BLaER1 treated with 17β-estradiol and CSF1 and Interleukin-3, amounts not matched to agents 10 nM and 100 nM (cell line): ENCODE data around the gene MT4.

Source experiments
- H3K27ac ChIP-seq, 11 experiments: shearing (Covaris generic); formaldehyde crosslinking; 2 replicates each; pipeline ENCODE4 v1.8.1; 2022
- H3K27me3 ChIP-seq, 11 experiments: shearing (Covaris generic); formaldehyde crosslinking; 2 replicates each; pipeline ENCODE4 v1.8.1; 2022
- H3K36me3 ChIP-seq, 11 experiments: shearing (Covaris generic); formaldehyde crosslinking; 2 replicates each; pipeline ENCODE4 v1.8.1; 2022
- H3K4me1 ChIP-seq, 10 experiments: shearing (Covaris generic); formaldehyde crosslinking; 2 replicates each; pipeline ENCODE4 v1.8.1; 2022
- H3K4me2 ChIP-seq, 11 experiments: shearing (Covaris generic); formaldehyde crosslinking; 2 replicates each; pipeline ENCODE4 v1.8.1; 2022
- H3K4me3 ChIP-seq, 10 experiments: shearing (Covaris generic); formaldehyde crosslinking; 2 replicates each; pipeline ENCODE4 v1.8.1; 2022
- H3K9ac ChIP-seq, 11 experiments: shearing (Covaris generic); formaldehyde crosslinking; 2 replicates each; pipeline ENCODE4 v1.8.1; 2022
- H3K9me3 ChIP-seq, 11 experiments: shearing (Covaris generic); formaldehyde crosslinking; replicated peaks in 1 of 11; 2 replicates each; pipeline ENCODE4 v1.8.1; 2022
- H4K20me1 ChIP-seq, 11 experiments: shearing (Covaris generic); formaldehyde crosslinking; 2 replicates each; pipeline ENCODE4 v1.8.1; 2022
- Cebpa-rat ChIP-seq, 11 experiments: shearing (Covaris generic); IDR thresholded peaks; 2 replicates each; pipeline ENCODE4 v1.8.1; 2022

MT4 gene

DNA sequence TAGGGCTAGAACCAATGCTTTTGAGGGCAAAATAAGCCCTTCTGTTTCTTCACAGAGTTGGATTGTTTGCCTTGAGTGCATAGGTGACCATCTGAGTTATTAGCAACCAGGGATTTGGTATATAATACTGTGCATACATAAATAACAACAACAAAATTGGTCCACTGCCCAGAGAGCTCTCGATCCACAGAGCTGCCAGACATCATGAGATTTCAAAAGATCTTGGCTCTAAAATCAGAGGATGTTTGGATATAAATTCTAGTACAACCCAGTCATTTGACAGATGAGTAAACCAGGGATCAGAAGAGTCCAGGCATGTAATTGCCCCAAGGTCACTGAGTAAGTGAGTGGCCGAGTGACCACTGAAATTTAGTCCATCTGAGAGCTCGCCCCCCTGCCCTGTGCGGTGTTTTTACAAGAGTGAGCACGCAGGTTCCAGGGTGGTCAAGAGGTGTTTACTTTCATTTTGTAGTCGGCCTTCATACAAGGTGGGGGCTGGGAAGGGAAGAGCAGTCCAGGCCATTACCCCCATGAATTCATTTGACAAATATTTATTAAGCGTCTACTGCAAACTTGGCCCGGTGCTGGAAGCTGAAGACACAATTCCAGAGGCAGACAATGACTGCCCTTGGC lies 41.7 kb downstream of the MT4 start:
- H3K4me3 ChIP-seq: no peak overlapping the region
- H3K27me3 ChIP-seq: no peaks in the 10 kb centered on the region
- no peaks in the 10 kb centered on the region for H3K9me3 ChIP-seq
- 0 out of 22 replicates have a peak, but pooled peaks cover 0 to 6% (median 0%) of the 10 kb centered on the region in 11 experiments for H4K20me1 ChIP-seq
- H3K36me3 ChIP-seq: no peaks in the 10 kb centered on the region
- H3K4me2 ChIP-seq: peak overlapping the region; percentile 96 to 100 (median 99); a peak in 21 of 22 replicates
- H3K9ac ChIP-seq: no peak overlapping the region
- peak overlapping the region in 3 of 11 experiments; percentile 3 to 78 (median 54); a peak in 3 of 22 replicates for H3K27ac ChIP-seq
- no peak for TF ChIP-seq Cebpa-rat (IDR thresholded peaks at IDR 0.05)
- peaks cover 40 to 53% (median 47%) of the 10 kb centered on the region in 10 experiments for H3K4me1 ChIP-seq

- Histone ChIP-seq H4K20me1 (0 out of 22 replicates have a peak, but pooled peaks cover 0 to 6% (median 0%) of the 10 kb centered on the region in 11 experiments), H3K27ac (peak overlapping the region in 5 of 11 experiments; percentile 3 to 78 (median 70); a peak in 7 of 22 replicates), H3K9ac (peak overlapping the region in 1 of 11 experiments; percentile 71; a peak in 1 of 22 replicates), H3K4me2 (peak overlapping the region; percentile 96 to 100 (median 99)), H3K4me3 (no peak overlapping the region), H3K9me3 (no peaks in the 10 kb centered on the region), H3K36me3 (no peaks in the 10 kb centered on the region), H3K27me3 (no peaks in the 10 kb centered on the region), H3K4me1 (peaks cover 42 to 54% (median 48%) of the 10 kb centered on the region in 10 experiments)
- no peak for TF ChIP-seq Cebpa-rat (IDR thresholded peaks at IDR 0.05)
Observed at GRCh38 chr16:56607109-56607618, 42.3 kb downstream of the MT4 start.

DNA sequence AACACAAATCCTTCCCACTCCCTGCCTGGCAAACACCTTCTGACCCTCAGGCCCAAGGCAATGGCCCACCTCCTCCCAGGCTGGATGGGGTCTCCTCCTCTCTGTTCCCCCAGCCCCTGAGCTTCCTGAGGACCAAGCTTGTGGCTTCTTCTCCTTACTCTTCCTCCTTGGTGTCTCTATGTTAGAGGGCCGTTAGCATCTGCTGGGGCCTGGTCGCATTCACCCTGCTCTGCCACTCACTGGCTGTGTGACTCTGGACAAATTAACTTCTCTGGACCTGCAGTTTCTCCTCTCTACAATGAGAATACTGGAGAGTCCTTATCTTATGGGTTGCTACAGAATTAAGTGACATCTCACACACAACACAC lies 42.8 kb downstream of the MT4 start:
- H3K4me1 ChIP-seq: peaks cover 42 to 54% (median 48%) of the 10 kb centered on the region in 10 experiments
- no peaks in the 10 kb centered on the region for H3K36me3 ChIP-seq
- peak overlapping the region in 9 of 11 experiments; percentile 42 to 78 (median 61); a peak in 15 of 22 replicates for H3K27ac ChIP-seq
- peak overlapping the region in 10 of 11 experiments; percentile 7 to 76 (median 68); a peak in 13 of 22 replicates for H3K9ac ChIP-seq
- TF ChIP-seq Cebpa-rat (IDR thresholded peaks at IDR 0.05): no peak
- H3K27me3 ChIP-seq: no peaks in the 10 kb centered on the region
- H3K4me3 ChIP-seq: peak overlapping the region in 8 of 10 experiments; percentile 58 to 73 (median 66); a peak in 10 of 20 replicates
- no peaks in the 10 kb centered on the region for H3K9me3 ChIP-seq
- H4K20me1 ChIP-seq: 0 out of 22 replicates have a peak, but pooled peaks cover 0 to 6% (median 0%) of the 10 kb centered on the region in 11 experiments
- H3K4me2 ChIP-seq: peak overlapping the region; percentile 96 to 100 (median 99)

GRCh38 chr16:56608043-56608875 lies 43.4 kb downstream of the MT4 start, which contains the start of gene MT2A:
Gene MT2A, plus strand, starts transcription at chr16:56608584. Its CDS starts 72 bp downstream, at chr16:56608656.
- H3K9ac ChIP-seq: peak within 1 kb of the TSS; percentile 51 to 76 (median 68)
- H3K4me1 ChIP-seq: peaks cover 42 to 54% (median 48%) of the 10 kb centered on the region in 10 experiments
- H3K27me3 ChIP-seq: no peaks in the 10 kb centered on the region
- no peaks in the 10 kb centered on the region for H3K9me3 ChIP-seq
- TF ChIP-seq Cebpa-rat (IDR thresholded peaks at IDR 0.05): no peak
- H3K4me3 ChIP-seq: peak within 1 kb of the TSS; percentile 58 to 73 (median 64)
- peak within 1 kb of the TSS in 10 of 11 experiments; percentile 17 to 81 (median 66); a peak in 17 of 22 replicates for H3K27ac ChIP-seq
- no peaks in the 10 kb centered on the region for H3K36me3 ChIP-seq
- peak within 1 kb of the TSS; percentile 96 to 100 (median 99) for H3K4me2 ChIP-seq
- 0 out of 22 replicates have a peak, but pooled peaks cover 0 to 6% (median 0%) of the 10 kb centered on the region in 11 experiments for H4K20me1 ChIP-seq

DNA sequence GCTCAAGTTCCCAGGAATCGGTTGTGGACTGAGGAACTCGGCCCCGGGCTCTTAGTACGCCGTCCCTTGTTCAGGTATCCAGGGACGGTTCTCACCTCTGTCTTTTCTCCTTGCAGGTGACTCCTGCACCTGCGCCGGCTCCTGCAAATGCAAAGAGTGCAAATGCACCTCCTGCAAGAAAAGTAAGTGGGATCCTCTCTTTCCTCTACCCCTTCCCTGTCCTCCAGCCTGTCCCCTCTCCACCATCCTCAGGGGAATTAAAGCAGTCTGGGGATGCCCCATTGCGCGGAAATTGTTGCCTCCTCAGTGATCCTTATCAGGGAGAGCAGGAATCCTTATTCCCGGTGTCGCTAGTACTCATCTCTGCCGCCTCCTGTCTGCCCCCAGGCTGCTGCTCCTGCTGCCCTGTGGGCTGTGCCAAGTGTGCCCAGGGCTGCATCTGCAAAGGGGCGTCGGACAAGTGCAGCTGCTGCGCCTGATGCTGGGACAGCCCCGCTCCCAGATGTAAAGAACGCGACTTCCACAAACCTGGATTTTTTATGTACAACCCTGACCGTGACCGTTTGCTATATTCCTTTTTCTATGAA lies 44.1 kb downstream of the MT4 start:
- Histone ChIP-seq H3K4me2 (peak overlapping the region; percentile 96 to 100 (median 99)), H3K27ac (peak overlapping the region in 8 of 11 experiments; percentile 8 to 81 (median 66); a peak in 9 of 22 replicates), H3K4me3 (peak overlapping the region; percentile 58 to 73 (median 64)), H4K20me1 (0 out of 22 replicates have a peak, but pooled peaks cover 0 to 6% (median 0%) of the 10 kb centered on the region in 11 experiments), H3K9me3 (no peaks in the 10 kb centered on the region), H3K9ac (peak overlapping the region; percentile 51 to 76 (median 68); a peak in 21 of 22 replicates), H3K27me3 (no peaks in the 10 kb centered on the region), H3K4me1 (peaks cover 42 to 54% (median 48%) of the 10 kb centered on the region in 10 experiments), H3K36me3 (no peaks in the 10 kb centered on the region)
- TF ChIP-seq Cebpa-rat (IDR thresholded peaks at IDR 0.05): no peak

DNA sequence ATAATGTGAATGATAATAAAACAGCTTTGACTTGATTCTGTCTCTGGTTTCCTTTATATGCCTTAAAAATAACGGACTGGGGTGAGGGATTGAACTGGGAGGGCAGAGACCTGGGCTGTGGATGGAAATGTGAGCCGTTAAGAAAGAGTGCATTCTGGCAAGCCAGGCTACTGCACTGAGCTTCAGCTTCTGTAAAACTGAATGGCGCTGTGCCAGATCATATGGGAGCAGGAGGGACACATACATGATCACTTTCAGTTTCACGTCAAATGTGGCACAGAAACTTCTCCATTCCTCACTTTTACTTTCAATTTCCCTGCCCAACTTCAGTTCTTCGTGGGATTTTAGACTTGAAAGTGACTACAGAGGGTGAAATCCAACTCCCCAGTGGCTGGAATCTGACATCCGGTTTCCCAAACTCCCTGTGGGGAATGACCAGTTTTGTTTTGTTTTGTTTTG lies 44.6 kb downstream of the MT4 start:
- 0 out of 22 replicates have a peak, but pooled peaks cover 0 to 6% (median 0%) of the 10 kb centered on the region in 11 experiments for H4K20me1 ChIP-seq
- H3K4me1 ChIP-seq: peaks cover 42 to 54% (median 48%) of the 10 kb centered on the region in 10 experiments
- no peaks in the 10 kb centered on the region for H3K9me3 ChIP-seq
- peak overlapping the region; percentile 12 to 81 (median 58); a peak in 16 of 22 replicates for H3K27ac ChIP-seq
- peak overlapping the region; percentile 96 to 100 (median 99) for H3K4me2 ChIP-seq
- H3K27me3 ChIP-seq: peaks cover 0 to under 1% (median 0%) of the 10 kb centered on the region in 11 experiments; a peak in 1 of 22 replicates
- no peaks in the 10 kb centered on the region for H3K36me3 ChIP-seq
- peak overlapping the region; percentile 51 to 76 (median 68); a peak in 20 of 22 replicates for H3K9ac ChIP-seq
- TF ChIP-seq Cebpa-rat (IDR thresholded peaks at IDR 0.05): no peak
- H3K4me3 ChIP-seq: peak overlapping the region; percentile 58 to 73 (median 64)

- Histone ChIP-seq H3K4me2 (peak overlapping the region; percentile 96 to 100 (median 99)), H3K4me1 (peaks cover 42 to 54% (median 48%) of the 10 kb centered on the region in 10 experiments), H3K9me3 (no peaks in the 10 kb centered on the region), H3K27me3 (peaks cover 0 to 7% (median 3%) of the 10 kb centered on the region in 11 experiments; a peak in 11 of 22 replicates), H3K4me3 (peak overlapping the region; percentile 58 to 73 (median 64); a peak in 18 of 20 replicates), H3K36me3 (no peaks in the 10 kb centered on the region), H3K9ac (peak overlapping the region in 10 of 11 experiments; percentile 65 to 76 (median 69); a peak in 18 of 22 replicates), H4K20me1 (0 out of 22 replicates have a peak, but pooled peaks cover 0 to 6% (median 0%) of the 10 kb centered on the region in 11 experiments), H3K27ac (peak overlapping the region; percentile 12 to 81 (median 53); a peak in 17 of 22 replicates)
- TF ChIP-seq Cebpa-rat (IDR thresholded peaks at IDR 0.05): no peak
Observed at GRCh38 chr16:56610017-56610608, 45.2 kb downstream of the MT4 start.
